Tibial artery (tissue), 4 donors: ENCODE measurements around the gene RASSF1.

Experiments used
- DNase-seq, 2 donors: peaks; one replicate each; pipeline ENCODE4 v3.0.0-alpha.2; 2019
- H3K27ac ChIP-seq, 2 donors: fragments of 200-600 bp; sonication (generic) in 1 of 2; 1 replicate in 1 of 2; 2 replicates in 1 of 2; pipeline ENCODE4 v1.5.1; 2018 to 2019; ENCODE audit warnings: mild to moderate bottlenecking in 1 of 2
- H3K27me3 ChIP-seq, 2 donors: fragments of 200-600 bp; sonication (generic) in 1 of 2; one replicate each; pipeline versions ENCODE4 v1.5.1 to v1.6.0; 2016 to 2019
- H3K36me3 ChIP-seq, 3 donors: fragments of 200-600 bp; sonication (generic) in 2 of 3; one replicate each; pipeline ENCODE4 v1.5.1; 2016 to 2019; ENCODE audit warnings: mild to moderate bottlenecking in 2 of 3
- H3K4me1 ChIP-seq, 4 donors: fragments of 200-600 bp; sonication (generic) in 2 of 4; 1 replicate in 3 of 4; 2 replicates in 1 of 4; pipeline ENCODE4 v1.5.1; 2016 to 2019
- H3K4me3 ChIP-seq, 2 donors: fragments of 200-600 bp; sonication (generic) in 1 of 2; 1 replicate in 1 of 2; 2 replicates in 1 of 2; pipeline ENCODE4 v1.5.1; 2018 to 2019; ENCODE audit warnings: mild to moderate bottlenecking in 2 of 2
- H3K9me3 ChIP-seq, 3 donors: fragments of 200-600 bp; sonication (generic) in 1 of 3; one replicate each; pipeline ENCODE4 v1.5.1; 2016 to 2019
- intact Hi-C: fragments of 100-400 bp; cut with DNase I; formaldehyde crosslinking; loops from one replicate; pipeline ENCODE4 v1.15.0; 2023; ENCODE audit warnings: low total_unique reads
- TF ChIP-seq, protein P1 (sequence below), 2 experiments: fragments of 200-600 bp in 1 of 2; fragments of 450-650 bp in 1 of 2; IDR thresholded peaks; one replicate each; pipeline ENCODE4 v1.5.1; 2017 to 2019; ENCODE audit warnings: antibody characterized with exemption in 2 of 2, mild to moderate bottlenecking in 1 of 2, moderate library complexity in 1 of 2

RASSF1 gene

DNA sequence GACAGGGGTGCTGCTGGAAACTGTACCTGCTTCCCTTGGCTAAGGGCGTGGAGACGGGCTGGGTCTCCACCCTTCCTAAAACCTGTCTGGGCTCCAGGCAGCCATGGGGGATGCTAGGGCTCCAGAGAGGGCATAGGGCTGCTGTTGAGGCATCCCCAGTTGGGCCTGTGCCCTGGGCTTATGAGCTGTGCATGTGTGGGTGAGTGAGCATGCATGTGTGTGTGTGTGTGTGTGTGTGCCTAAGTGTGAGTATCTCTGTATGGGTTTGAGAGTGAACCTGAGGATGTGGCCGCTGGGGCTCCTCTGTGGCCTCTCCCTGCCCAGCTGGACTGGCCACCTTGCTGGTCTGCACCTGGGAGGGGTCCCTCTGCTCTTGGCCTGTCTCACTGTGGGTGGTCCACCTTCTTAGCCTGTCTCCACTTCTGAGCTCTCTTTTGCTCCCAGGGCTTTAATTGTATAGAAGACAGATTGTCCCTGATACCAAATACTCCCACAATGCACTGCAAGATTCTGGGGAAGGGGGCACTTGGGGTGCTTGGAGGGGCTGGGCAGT is 30.6 kb upstream of the RASSF1 start:
- H3K36me3 ChIP-seq: no peaks in the 10 kb centered on the region
- H3K4me3 ChIP-seq: no peak overlapping the region
- TF ChIP-seq, protein P1, sequence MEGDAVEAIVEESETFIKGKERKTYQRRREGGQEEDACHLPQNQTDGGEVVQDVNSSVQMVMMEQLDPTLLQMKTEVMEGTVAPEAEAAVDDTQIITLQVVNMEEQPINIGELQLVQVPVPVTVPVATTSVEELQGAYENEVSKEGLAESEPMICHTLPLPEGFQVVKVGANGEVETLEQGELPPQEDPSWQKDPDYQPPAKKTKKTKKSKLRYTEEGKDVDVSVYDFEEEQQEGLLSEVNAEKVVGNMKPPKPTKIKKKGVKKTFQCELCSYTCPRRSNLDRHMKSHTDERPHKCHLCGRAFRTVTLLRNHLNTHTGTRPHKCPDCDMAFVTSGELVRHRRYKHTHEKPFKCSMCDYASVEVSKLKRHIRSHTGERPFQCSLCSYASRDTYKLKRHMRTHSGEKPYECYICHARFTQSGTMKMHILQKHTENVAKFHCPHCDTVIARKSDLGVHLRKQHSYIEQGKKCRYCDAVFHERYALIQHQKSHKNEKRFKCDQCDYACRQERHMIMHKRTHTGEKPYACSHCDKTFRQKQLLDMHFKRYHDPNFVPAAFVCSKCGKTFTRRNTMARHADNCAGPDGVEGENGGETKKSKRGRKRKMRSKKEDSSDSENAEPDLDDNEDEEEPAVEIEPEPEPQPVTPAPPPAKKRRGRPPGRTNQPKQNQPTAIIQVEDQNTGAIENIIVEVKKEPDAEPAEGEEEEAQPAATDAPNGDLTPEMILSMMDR (IDR thresholded peaks at IDR 0.05): no peak
- no peaks in the 10 kb centered on the region for H3K9me3 ChIP-seq
- H3K27ac ChIP-seq: no peak overlapping the region
- peaks cover 0 to 39% of the 10 kb centered on the region in 2 donors for H3K27me3 ChIP-seq
- no peak for DNase-seq
- intact Hi-C loops: no loop called here
- peaks cover 0 to 6% (median 0%) of the 10 kb centered on the region in 4 donors for H3K4me1 ChIP-seq

DNA sequence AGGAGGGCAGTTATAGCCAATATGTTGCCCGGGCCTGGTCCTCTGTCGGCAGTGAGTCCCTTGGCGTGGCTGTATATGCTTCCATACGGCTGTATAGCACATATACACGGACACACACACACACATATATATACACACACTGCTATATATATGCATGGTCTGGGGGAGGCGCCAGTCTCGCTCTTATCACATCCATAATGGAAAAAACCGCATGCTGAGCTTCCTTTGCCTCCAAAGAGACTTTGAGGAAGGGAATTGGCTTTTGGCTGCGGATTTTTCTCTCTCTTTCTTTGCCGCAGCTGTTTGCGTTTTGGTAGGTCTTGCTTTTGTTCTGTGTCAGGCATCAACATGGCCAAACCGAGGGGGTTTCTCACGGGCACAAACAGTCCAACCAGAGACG is 30.0 kb upstream of the RASSF1 start:
- TF ChIP-seq, protein P1 (IDR thresholded peaks at IDR 0.05): peak in 1 of 2 experiments; percentile 8
- DNase-seq: no peak
- intact Hi-C loops: no loop called here

DNA sequence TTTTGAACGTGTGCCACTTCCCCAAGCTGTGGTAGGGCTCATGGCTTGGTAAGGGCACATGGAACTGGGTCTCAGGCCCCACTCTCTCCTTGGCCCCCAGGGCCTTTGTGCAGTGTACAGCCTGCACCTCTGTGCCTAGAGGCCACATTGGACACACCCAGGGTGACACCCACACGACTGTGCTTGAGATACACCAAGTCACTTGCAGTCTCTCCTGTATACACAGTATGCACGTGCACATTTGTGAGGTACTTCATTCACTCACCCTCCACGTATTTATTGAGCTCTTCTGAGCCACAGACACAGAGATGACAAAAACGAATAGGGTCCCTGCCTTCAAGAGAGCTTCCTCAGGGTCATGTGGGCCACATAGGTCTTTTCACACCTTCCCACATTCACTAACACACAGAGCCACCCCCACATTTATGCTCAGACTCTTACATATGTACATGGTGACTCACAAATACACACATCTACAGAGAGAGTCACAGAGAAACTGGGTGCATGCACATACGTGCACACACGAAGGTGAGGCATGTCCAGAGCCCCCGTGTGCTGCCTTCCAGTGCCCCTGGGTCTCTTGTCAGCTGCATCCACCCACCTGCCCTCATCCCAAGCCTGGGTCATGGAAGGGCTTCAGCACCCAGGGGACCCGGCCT is 28.5 kb upstream of the RASSF1 start:
- TF ChIP-seq, protein P1 (IDR thresholded peaks at IDR 0.05): no peak
- intact Hi-C loops: no loop called here
- Histone ChIP-seq H3K27ac (no peak overlapping the region), H3K9me3 (no peaks in the 10 kb centered on the region), H3K36me3 (no peaks in the 10 kb centered on the region), H3K4me3 (no peak overlapping the region), H3K27me3 (peaks cover 0 to 39% of the 10 kb centered on the region in 2 donors), H3K4me1 (peaks cover 3 to 25% (median 9%) of the 10 kb centered on the region in 4 donors)
- no peak for DNase-seq

More for the DNA sequence above, 30.0 kb upstream of the RASSF1 start:
- Histone ChIP-seq H3K27me3 (peaks cover 0 to 39% of the 10 kb centered on the region in 2 donors), H3K27ac (no peak overlapping the region), H3K4me3 (no peak overlapping the region), H3K4me1 (peaks cover 0 to 12% (median under 1%) of the 10 kb centered on the region in 4 donors), H3K36me3 (no peaks in the 10 kb centered on the region), H3K9me3 (no peaks in the 10 kb centered on the region)

DNA sequence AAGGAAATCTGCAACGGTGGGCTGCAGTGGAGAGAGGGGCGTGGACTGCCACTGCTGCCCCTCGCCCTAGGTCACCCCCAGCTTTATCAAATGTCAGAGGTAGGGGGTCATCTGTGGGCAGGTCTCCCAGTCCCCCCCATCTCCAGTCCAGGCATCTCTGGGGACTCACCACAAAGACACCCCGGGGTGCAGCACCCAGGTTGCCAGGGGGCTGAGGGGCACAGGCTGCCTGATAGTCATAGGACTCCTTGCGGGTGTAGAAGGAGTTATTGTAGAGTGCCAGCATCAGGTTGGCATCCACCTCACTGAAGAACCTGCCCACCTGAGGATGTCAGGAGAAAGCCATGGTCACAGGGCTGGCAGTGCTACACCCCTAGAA is 25.2 kb upstream of the RASSF1 start:
- TF ChIP-seq, protein P1 (IDR thresholded peaks at IDR 0.05): no peak
- Histone ChIP-seq H3K4me3 (peak overlapping the region; percentile 60 to 70), H3K27me3 (peaks cover 0 to 14% of the 10 kb centered on the region in 2 donors), H3K27ac (no peak overlapping the region), H3K4me1 (peaks cover 3 to 28% (median 9%) of the 10 kb centered on the region in 4 donors), H3K36me3 (no peaks in the 10 kb centered on the region), H3K9me3 (no peaks in the 10 kb centered on the region)
- intact Hi-C loops: no loop called here
- DNase-seq: no peak

DNA sequence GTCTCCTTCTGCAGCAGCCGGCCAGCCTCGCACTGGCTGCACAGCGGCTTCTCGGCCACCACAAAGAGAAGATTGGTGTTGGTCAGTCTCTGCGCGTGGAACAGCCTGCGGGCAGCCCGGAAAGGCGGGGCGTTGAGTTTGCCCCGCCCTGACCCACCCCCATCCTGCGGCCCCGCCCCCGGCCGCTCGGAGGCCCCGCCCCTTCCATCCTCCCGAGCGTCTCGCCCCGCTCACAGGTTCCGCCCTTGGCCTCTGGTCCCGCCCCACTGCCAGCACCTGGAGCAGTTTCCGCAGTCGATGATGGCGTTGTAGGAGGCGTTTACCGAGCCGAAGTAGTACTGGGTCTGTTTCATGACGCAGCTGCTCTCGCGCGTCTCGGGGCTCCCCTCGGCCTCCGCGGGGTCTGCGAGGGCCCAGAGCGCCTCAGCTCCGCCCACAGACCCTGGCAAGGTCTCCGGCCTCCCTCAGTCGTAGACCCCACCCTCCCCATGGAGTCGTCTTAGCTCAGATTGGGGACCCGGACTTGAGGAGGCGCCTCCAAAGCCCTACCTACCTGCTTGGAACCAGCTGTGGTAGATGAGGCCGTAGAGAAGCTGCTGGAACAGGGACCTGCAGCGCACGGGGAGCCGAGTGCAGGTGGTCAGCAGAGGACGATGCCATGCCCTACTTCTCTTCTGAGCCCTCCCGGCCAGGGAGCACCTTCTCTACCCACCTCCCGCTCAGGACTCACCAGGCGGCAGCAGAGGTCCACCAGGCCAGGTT is 24.6 kb upstream of the RASSF1 start:
- peak; percentile 71 to 89 for DNase-seq
- Histone ChIP-seq H3K4me1 (peaks cover 3 to 28% (median 9%) of the 10 kb centered on the region in 4 donors), H3K36me3 (no peaks in the 10 kb centered on the region), H3K4me3 (peak overlapping the region; percentile 60 to 70), H3K27me3 (peaks cover 0 to 11% of the 10 kb centered on the region in 2 donors), H3K27ac (peak overlapping the region; percentile 42 to 70), H3K9me3 (no peaks in the 10 kb centered on the region)
- TF ChIP-seq, protein P1 (IDR thresholded peaks at IDR 0.05): no peak
- intact Hi-C loops: no loop called here
